Stimulated activated naive CD8-positive, alpha-beta T cell treated with anti-CD3 and anti-CD28 coated beads, Interleukin-15, Interleukin-2, amounts not matched to agents 100 U/mL and 50 U/mL, for 24 hours (primary cell): Measurements from ENCODE around the gene BANP.
"Not testable (repeated sequence)": the region's sequence is repeated elsewhere in the genome, so short reads cannot be mapped to it uniquely, and the experiment has no call there.

Experiments
- ATAC-seq: fragments of 150-1000 bp; cut with Tn5 transposase; one replicate; pipeline ENCODE4 v1.10.0; 2021
- DNase-seq: peaks from one replicate; pipeline ENCODE4 v3.0.0; 2021

The BANP gene

DNA sequence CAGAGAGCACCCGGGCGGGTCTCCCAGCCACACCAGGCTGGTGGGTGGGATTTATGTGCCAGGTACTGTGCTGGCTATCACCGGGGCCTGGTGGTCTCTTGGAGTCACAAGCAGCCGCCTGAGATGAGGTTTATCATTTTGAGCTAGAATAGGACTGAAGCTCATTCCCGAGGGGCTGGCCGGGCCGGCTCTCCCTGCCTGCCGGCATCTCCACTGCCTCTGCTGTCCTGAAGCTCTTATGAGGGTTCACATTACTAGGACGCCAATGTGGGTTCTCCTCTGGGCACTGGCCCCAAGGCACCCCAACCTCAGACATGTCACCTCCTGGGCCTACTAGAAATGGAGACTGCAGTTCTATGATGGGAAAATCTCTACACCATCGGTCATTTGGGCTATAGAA lies 137.4 kb downstream of the BANP start:
- DNase-seq, ATAC-seq: not testable (repeated sequence)

DNA sequence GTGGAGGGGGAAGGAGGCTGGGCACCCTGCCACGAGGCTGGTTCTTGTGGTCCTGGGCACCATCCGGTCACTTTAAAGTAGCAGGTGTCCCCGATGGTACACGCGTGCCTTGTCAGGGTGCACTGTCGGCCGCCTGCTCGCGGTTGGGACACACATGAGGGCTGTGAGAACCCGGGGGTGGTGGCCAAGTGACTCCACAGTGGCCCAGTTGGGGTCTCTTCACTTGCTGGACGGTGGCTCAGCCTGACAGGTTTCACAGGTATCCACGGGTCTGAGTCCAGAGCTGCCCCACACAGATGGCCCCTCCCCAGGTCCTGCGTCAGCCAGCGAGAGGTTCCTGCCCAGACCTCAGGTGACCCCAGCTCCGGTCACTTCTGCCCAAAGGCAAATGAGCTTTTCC lies 137.8 kb downstream of the BANP start:
- not testable (repeated sequence) for ATAC-seq, DNase-seq

- DNase-seq, ATAC-seq: not testable (repeated sequence)
Observed at GRCh38 chr16:88089632-88090376, 138.6 kb downstream of the BANP start.

GRCh38 chr16:88090377-88091175 lies 139.3 kb downstream of the BANP start:
- ATAC-seq, DNase-seq: not testable (repeated sequence)

DNA sequence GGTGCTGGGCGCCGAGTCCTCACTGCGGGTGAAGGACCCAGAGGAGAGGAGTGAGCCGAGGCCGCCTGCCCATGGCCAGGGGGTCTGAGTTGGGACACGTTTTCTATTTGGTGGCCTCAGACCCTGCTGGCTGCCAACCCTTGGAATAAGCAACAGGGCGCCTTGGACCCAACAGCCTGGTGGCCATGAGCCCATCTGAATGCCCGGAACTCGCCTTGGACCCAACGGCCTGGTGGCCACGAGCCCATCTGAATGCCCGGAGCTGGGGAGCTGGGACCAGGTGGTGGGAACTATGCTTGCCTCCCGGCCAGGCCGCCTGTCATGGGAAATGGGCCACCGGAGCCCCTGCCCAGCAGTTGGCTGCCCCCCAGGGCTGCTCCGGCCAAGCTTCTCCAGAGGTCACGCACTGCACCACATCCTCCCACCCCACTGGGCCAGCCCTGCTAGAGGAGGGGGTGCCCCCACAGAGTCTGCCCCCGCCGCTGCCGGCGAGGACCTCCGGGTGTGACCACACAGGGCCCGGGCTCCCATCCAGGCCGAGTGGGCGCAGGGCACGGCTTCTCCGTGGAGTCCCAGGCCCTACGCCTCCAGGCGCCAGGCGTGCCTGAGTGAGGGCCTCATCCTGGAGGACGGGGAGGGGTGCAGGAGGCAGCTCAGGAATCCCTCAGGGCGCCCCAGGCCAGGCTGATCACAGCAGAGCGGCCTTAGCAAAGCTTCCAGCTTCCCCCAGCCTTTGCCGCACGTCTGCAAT lies 140.2 kb downstream of the BANP start:
- not testable (repeated sequence) for ATAC-seq, DNase-seq

- ATAC-seq, DNase-seq: not testable (repeated sequence)
Observed at GRCh38 chr16:88091972-88092302, 140.7 kb downstream of the BANP start.

GRCh38 chr16:88092791-88093555 lies 141.7 kb downstream of the BANP start:
- DNase-seq, ATAC-seq: not testable (repeated sequence)

- ATAC-seq, DNase-seq: not testable (repeated sequence)
Observed at GRCh38 chr16:88093556-88094252, 142.5 kb downstream of the BANP start.

- ATAC-seq, DNase-seq: not testable (repeated sequence)
Observed at GRCh38 chr16:88094253-88094575, 143.0 kb downstream of the BANP start.

- not testable (repeated sequence) for ATAC-seq, DNase-seq
Observed at GRCh38 chr16:88094900-88095299, 143.7 kb downstream of the BANP start.

DNA sequence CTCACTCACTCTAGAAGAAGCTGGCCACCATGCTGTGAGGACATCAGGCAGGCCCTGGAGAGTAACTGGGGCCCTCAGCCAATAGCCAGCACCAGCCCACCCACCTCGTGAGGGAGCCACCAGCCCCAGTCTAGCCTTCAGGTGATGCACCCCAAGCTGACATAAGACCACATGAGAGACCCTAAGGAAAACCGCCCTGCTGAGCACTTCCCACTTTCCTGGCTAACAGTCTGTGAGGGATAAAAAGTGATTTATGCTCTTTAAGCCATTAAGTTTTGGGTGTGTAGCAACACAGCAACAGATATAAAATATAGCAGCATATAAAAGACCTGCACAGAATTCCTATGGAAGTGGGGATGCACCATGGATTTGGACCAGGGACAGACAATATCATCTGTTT lies 145.4 kb downstream of the BANP start:
- DNase-seq, ATAC-seq: not testable (repeated sequence)

GRCh38 chr16:88098731-88099562 lies 147.7 kb downstream of the BANP start:
- DNase-seq: not testable (repeated sequence)

GRCh38 chr16:88099563-88099890 lies 148.3 kb downstream of the BANP start:
- DNase-seq (no peak), ATAC-seq (no peak)

More at GRCh38 chr16:88098731-88099562, 147.7 kb downstream of the BANP start:
- ATAC-seq: not testable (repeated sequence)

DNA sequence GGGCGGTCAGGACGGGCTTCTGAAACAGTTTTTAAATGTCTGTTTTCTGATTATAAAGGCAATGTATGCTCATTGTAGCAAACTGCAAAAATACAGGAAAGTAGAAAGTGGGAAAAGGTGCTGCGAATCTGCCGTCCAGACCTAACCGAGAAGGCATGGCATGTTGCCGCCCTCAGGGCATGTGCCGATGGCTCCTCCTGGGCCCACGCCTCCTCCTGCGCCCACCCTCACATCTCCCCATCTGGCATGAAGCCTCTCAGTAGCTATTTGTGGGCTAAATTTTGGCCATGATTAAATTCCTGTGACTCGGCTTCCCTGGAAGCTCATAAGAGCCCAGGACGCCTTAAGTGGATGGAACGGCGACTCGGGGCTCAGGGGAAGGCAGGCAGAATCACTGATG lies 148.7 kb downstream of the BANP start:
- not testable (repeated sequence) for ATAC-seq, DNase-seq

DNA sequence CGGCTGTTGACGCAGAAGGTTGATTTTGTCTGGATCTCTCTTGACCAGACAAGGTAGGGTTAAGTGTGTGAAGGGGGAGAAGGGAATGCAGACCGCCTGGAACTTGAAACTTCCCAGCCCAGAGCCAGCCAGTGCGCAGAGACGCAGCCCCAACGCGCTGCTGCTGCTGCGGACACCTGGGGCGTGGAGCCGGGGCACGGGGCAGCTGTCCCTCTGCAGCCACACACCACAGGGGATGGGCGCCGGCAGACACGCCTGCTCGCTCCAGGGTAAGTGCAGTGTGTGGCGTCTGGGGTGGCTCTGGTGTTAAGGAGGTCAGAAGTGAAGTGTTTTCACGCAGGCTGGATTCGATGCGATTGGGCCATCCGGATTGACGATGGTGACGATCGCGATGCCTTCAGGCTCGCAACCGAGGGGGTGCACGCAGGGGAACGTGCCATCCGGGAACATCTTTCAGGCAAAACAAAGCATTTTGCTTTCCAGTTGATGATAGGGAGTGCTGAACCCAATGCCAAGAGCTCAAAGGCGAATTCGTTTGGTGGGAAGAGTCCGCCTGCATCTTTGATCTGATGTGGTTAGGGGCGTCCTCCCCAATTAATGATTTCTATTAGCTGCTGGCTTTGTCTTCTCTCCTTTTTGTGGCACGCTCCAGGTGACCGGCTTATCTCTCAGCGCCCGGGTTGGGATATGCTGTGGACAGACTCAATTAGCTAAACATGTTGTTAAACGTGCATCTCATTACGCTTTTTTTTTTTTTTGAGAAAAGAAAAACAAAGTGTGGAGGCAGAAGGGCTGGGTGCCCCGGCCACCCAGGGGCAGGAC lies 149.8 kb downstream of the BANP start:
- not testable (repeated sequence) for ATAC-seq

GRCh38 chr16:88101623-88102105 lies 150.4 kb downstream of the BANP start:
- DNase-seq, ATAC-seq: not testable (repeated sequence)

More for the DNA sequence above, 149.8 kb downstream of the BANP start:
- DNase-seq: not testable (repeated sequence)

DNA sequence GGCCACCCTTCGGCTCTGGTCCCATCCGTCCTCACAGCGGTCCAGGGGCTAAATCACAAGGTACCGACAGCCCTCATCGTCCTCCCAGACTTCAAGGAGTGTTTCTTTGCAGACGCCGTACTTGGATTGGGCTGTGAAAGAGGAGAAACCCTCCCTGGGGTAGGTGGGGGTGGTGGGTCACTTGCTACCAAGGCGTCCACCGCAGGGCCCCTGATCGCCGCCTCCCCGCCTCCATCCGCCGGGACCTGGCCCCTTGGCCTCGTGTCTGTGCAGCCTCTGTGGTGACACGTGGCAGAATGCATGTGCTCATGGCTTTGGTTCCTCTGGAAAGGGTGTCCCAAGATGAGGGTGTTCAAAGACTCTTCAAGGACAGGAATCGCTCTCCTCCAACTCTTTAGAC lies 151.4 kb downstream of the BANP start:
- DNase-seq: no peak
- no peak for ATAC-seq

GRCh38 chr16:88103011-88103410 lies 151.8 kb downstream of the BANP start:
- no peak for DNase-seq
- ATAC-seq: no peak

DNA sequence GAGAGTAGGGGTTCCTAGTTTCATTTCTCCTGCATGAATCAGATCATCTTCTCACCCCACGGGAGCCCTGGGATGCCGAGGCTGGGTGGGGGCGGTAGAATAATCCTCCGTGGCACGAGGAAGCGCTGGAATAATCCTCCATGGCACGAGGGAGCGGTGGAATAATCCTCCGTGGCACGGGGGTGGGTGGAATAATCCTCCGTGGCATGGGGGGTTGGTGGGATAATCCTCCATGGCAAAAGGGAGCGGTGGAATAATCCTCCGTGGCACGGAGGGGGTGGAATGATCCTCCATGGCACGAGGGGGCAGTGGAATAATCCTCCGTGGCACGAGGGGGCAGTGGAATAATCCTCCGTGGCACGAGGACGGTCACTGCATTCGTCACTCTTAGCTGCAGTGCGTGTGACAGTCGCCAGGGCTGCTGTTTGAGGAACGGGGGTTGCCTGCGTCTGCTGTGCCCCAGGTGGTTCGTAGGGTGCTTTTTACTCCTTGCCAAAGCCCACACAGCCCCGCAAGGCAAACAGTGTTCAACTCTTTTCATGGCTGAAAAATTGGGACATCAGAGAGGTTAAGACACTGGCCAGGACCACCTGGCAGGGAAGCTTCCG lies 152.5 kb downstream of the BANP start:
- no peak for DNase-seq
- no peak for ATAC-seq
